HepG2 (cell line): Measurements from ENCODE around the gene ISG20L2. TPM values are rescaled to one million over a fixed set of nuclear protein-coding genes. Genes with fewer than 3 reads are reported as not detected.

Experiments
- CBX2 ChIP-seq, 2 experiments: fragments of 200-600 bp in 1 of 2; sonication (generic); formaldehyde crosslinking in 1 of 2; IDR thresholded peaks; 2 replicates each; pipeline versions ENCODE4 v1.7.0 to v1.8.1; 2018 to 2022; ENCODE audit warnings: low read depth in 2 of 2, low read length in 1 of 2, mild to moderate bottlenecking in 1 of 2, missing genetic modification reagents in 1 of 2
- CBX5 ChIP-seq: sonication (generic); formaldehyde crosslinking; IDR thresholded peaks from 2 replicates; pipeline ENCODE4 v1.4.0; 2020; ENCODE audit warnings: missing genetic modification reagents, borderline replicate concordance
- HDAC2 ChIP-seq: sonication (generic); formaldehyde crosslinking; IDR thresholded peaks from 2 replicates; pipeline ENCODE4 v1.4.0; 2020; ENCODE audit warnings: missing genetic modification reagents
- HOXD1 ChIP-seq: sonication (generic); formaldehyde crosslinking; IDR thresholded peaks from 2 replicates; pipeline ENCODE4 v1.5.0; 2020; ENCODE audit warnings: missing genetic modification reagents
- KDM6A ChIP-seq: IDR thresholded peaks from 2 replicates; pipeline ENCODE4 v1.6.1; 2016; ENCODE audit warnings: low read depth
- KLF16 ChIP-seq, 2 experiments: sonication (generic) in 1 of 2; formaldehyde crosslinking in 1 of 2; IDR thresholded peaks; 2 replicates each; pipeline versions ENCODE4 v1.6.1 to v1.8.0; 2016 to 2023; ENCODE audit warnings: missing genetic modification reagents in 2 of 2, missing compliant biosample characterization in 1 of 2
- RARG ChIP-seq: sonication (generic); formaldehyde crosslinking; IDR thresholded peaks from 2 replicates; pipeline ENCODE4 v1.4.0; 2020; ENCODE audit warnings: low read depth, mild to moderate bottlenecking, missing genetic modification reagents
- SIX4 ChIP-seq: sonication (generic); formaldehyde crosslinking; IDR thresholded peaks from 2 replicates; pipeline ENCODE4 v1.4.0; 2020; ENCODE audit warnings: missing genetic modification reagents
- SP5 ChIP-seq: IDR thresholded peaks from 2 replicates; pipeline ENCODE4 v1.6.1; 2016; ENCODE audit warnings: low read depth, borderline replicate concordance
- THAP11 ChIP-seq: IDR thresholded peaks from 2 replicates; pipeline ENCODE4 v1.6.1; 2016; ENCODE audit warnings: missing biosample characterization, missing genetic modification reagents
- WIZ ChIP-seq: sonication (generic); formaldehyde crosslinking; IDR thresholded peaks from 2 replicates; pipeline ENCODE4 v1.5.1; 2020; ENCODE audit warnings: mild to moderate bottlenecking, missing genetic modification reagents
- ZNF225 ChIP-seq: sonication (generic); formaldehyde crosslinking; IDR thresholded peaks from 2 replicates; pipeline ENCODE4 v1.4.0; 2020; ENCODE audit warnings: mild to moderate bottlenecking, missing genetic modification reagents
- polyA plus RNA-seq, 8 experiments: library from polyadenylated mRNA; depleted of rRNA in 3 of 8; stranded (reverse) in 7 of 8; unstranded in 1 of 8; fragments of >200 nt; fragmentation: Illumina TruSeq in 4 of 8; extraction: Trizol in 4 of 8; gene quantifications; 2 replicates each; pipeline versions ENCODE4 v1.2.1 to v1.2.3, GENCODE V29; 2011 to 2016; ENCODE audit warnings: low read depth in 4 of 8, missing spikeins in 1 of 8, mixed read lengths in 1 of 8; ENCODE audit not compliant: insufficient read depth in 1 of 8
- total RNA-seq, 5 experiments: library from RNA; depleted of rRNA; stranded (reverse); fragments of >200 nt; fragmentation: Illumina TruSeq; extraction: Trizol; gene quantifications; 2 replicates each; pipeline ENCODE4 v1.2.3, GENCODE V29; 2016; ENCODE audit warnings: low read depth in 1 of 5
- TF ChIP-seq, protein P1 (sequence below), 2 experiments: IDR thresholded peaks; 2 replicates each; pipeline ENCODE4 v1.6.1; 2011 to 2012; ENCODE audit warnings: low read length in 2 of 2, borderline replicate concordance in 1 of 2, low read depth in 1 of 2, mild to moderate bottlenecking in 1 of 2, moderate library complexity in 1 of 2
- TF ChIP-seq, protein P2 (sequence below): sonication (generic); formaldehyde crosslinking; IDR thresholded peaks from 2 replicates; pipeline ENCODE4; 2020; ENCODE audit warnings: missing genetic modification reagents, mild to moderate bottlenecking, borderline replicate concordance
- TF ChIP-seq, protein P3 (sequence below): sonication (generic); formaldehyde crosslinking; IDR thresholded peaks from 2 replicates; pipeline ENCODE4 v1.4.0; 2020; ENCODE audit warnings: missing genetic modification reagents
- TF ChIP-seq, protein P4 (sequence below): sonication (generic); formaldehyde crosslinking; IDR thresholded peaks from 2 replicates; pipeline ENCODE4 v1.8.0; 2022; ENCODE audit warnings: missing genetic modification reagents, mild to moderate bottlenecking, borderline replicate concordance
- TF ChIP-seq, protein P5 (sequence below): sonication (generic); formaldehyde crosslinking; IDR thresholded peaks from 2 replicates; pipeline ENCODE4 v1.4.0; 2020; ENCODE audit warnings: missing genetic modification reagents

Gene ISG20L2
- total and polyA plus RNA-seq, 2 of the 13 experiments (the other 11 are each of a cell fraction or from before 2014, with no cell fraction given) = 19.8 to 21.3 TPM

DNA sequence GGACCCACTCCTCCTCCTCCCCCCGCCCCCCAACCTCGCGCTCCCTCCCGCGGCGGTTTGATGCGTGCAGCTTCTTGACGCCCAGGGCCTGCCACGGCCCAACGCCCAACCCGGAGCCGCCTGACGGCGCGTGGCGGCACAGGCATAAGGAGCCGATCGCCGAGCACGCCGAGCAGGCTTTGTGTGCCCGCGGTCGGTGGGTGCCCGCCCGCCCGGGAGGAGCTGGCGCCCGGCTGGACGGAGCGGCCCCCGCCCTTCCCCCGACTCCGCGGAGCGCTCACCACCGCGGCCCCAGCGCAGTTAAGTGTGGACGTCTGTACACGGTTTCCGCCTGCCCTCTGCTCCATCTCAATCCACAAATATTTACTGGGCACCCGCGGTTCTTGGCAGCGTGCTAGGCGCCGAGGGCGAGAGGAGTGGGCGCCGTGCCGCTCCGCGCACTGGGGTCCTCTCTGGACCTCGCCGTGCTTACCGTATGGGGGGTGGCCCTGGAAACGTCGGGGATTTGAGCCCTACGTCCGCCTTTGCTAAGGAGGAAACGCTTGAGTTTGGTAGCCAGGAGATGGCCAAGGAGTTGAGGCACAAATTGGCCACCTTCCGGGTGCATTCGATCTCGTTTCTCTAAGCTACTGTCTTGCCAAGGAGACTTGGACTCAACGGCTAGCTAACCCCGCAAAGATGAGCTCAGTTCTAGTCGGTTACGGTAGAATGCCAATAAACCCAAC, 23.4 kb upstream of the ISG20L2 start (continued):
- TF ChIP-seq, protein P1, sequence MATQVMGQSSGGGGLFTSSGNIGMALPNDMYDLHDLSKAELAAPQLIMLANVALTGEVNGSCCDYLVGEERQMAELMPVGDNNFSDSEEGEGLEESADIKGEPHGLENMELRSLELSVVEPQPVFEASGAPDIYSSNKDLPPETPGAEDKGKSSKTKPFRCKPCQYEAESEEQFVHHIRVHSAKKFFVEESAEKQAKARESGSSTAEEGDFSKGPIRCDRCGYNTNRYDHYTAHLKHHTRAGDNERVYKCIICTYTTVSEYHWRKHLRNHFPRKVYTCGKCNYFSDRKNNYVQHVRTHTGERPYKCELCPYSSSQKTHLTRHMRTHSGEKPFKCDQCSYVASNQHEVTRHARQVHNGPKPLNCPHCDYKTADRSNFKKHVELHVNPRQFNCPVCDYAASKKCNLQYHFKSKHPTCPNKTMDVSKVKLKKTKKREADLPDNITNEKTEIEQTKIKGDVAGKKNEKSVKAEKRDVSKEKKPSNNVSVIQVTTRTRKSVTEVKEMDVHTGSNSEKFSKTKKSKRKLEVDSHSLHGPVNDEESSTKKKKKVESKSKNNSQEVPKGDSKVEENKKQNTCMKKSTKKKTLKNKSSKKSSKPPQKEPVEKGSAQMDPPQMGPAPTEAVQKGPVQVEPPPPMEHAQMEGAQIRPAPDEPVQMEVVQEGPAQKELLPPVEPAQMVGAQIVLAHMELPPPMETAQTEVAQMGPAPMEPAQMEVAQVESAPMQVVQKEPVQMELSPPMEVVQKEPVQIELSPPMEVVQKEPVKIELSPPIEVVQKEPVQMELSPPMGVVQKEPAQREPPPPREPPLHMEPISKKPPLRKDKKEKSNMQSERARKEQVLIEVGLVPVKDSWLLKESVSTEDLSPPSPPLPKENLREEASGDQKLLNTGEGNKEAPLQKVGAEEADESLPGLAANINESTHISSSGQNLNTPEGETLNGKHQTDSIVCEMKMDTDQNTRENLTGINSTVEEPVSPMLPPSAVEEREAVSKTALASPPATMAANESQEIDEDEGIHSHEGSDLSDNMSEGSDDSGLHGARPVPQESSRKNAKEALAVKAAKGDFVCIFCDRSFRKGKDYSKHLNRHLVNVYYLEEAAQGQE (IDR thresholded peaks at IDR 0.05; ENCODE audit: borderline replicate concordance in 1 of 2, low read depth in 1 of 2, low read length in 2 of 2) = no peak
- TF ChIP-seq SP5 (CRISPR knock-in tag) (peak; percentile 59; the same call in 1 of the 2 replicates), WIZ (CRISPR knock-in tag) (no peak), SIX4 (CRISPR knock-in tag) (no peak), CBX2 (IDR thresholded peaks at IDR 0.05; ENCODE audit: low read depth, low read length) (no peak), CBX2 (CRISPR knock-in tag; IDR thresholded peaks at IDR 0.05; ENCODE audit: low read depth) (no peak), KDM6A (CRISPR knock-in tag) (no peak), HOXD1 (0 out of 2 replicates have a peak, but pooled peaks have one; percentile 62), CBX5 (CRISPR knock-in tag) (peak; percentile 75), HDAC2 (CRISPR knock-in tag) (peak; percentile 46; the same call in 1 of the 2 replicates), RARG (no peak), ZNF225 (CRISPR knock-in tag) (no peak), KLF16 (CRISPR knock-in tag; IDR thresholded peaks at IDR 0.05) (peak in 1 of 2 experiments; percentile 41; a peak in 2 of 4 replicates), THAP11 (CRISPR knock-in tag) (peak; percentile 95)
- TF ChIP-seq, protein P2, sequence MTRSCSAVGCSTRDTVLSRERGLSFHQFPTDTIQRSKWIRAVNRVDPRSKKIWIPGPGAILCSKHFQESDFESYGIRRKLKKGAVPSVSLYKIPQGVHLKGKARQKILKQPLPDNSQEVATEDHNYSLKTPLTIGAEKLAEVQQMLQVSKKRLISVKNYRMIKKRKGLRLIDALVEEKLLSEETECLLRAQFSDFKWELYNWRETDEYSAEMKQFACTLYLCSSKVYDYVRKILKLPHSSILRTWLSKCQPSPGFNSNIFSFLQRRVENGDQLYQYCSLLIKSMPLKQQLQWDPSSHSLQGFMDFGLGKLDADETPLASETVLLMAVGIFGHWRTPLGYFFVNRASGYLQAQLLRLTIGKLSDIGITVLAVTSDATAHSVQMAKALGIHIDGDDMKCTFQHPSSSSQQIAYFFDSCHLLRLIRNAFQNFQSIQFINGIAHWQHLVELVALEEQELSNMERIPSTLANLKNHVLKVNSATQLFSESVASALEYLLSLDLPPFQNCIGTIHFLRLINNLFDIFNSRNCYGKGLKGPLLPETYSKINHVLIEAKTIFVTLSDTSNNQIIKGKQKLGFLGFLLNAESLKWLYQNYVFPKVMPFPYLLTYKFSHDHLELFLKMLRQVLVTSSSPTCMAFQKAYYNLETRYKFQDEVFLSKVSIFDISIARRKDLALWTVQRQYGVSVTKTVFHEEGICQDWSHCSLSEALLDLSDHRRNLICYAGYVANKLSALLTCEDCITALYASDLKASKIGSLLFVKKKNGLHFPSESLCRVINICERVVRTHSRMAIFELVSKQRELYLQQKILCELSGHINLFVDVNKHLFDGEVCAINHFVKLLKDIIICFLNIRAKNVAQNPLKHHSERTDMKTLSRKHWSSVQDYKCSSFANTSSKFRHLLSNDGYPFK (CRISPR knock-in tag) = peak; percentile 20; the same call in 1 of the 2 replicates
- TF ChIP-seq, protein P3, sequence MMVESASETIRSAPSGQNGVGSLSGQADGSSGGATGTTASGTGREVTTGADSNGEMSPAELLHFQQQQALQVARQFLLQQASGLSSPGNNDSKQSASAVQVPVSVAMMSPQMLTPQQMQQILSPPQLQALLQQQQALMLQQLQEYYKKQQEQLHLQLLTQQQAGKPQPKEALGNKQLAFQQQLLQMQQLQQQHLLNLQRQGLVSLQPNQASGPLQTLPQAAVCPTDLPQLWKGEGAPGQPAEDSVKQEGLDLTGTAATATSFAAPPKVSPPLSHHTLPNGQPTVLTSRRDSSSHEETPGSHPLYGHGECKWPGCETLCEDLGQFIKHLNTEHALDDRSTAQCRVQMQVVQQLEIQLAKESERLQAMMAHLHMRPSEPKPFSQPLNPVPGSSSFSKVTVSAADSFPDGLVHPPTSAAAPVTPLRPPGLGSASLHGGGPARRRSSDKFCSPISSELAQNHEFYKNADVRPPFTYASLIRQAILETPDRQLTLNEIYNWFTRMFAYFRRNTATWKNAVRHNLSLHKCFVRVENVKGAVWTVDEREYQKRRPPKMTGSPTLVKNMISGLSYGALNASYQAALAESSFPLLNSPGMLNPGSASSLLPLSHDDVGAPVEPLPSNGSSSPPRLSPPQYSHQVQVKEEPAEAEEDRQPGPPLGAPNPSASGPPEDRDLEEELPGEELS (CRISPR knock-in tag) = peak; percentile 61; the same call in 1 of the 2 replicates
- TF ChIP-seq, protein P4, sequence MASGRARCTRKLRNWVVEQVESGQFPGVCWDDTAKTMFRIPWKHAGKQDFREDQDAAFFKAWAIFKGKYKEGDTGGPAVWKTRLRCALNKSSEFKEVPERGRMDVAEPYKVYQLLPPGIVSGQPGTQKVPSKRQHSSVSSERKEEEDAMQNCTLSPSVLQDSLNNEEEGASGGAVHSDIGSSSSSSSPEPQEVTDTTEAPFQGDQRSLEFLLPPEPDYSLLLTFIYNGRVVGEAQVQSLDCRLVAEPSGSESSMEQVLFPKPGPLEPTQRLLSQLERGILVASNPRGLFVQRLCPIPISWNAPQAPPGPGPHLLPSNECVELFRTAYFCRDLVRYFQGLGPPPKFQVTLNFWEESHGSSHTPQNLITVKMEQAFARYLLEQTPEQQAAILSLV = no peak; the same call in 1 of the 2 replicates
- TF ChIP-seq, protein P5, sequence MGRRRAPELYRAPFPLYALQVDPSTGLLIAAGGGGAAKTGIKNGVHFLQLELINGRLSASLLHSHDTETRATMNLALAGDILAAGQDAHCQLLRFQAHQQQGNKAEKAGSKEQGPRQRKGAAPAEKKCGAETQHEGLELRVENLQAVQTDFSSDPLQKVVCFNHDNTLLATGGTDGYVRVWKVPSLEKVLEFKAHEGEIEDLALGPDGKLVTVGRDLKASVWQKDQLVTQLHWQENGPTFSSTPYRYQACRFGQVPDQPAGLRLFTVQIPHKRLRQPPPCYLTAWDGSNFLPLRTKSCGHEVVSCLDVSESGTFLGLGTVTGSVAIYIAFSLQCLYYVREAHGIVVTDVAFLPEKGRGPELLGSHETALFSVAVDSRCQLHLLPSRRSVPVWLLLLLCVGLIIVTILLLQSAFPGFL (CRISPR knock-in tag) = no peak
